Common myeloid progenitor, CD34-positive (primary cell): Measurements from ENCODE around the gene C2orf68.

Source experiments
- CTCF ChIA-PET: fragments of 350-600 bp; sonication (Branson Sonifier 250); formaldehyde crosslinking; loops from one replicate; lab custom pipeline; 2021; ENCODE audit warnings: antibody characterized with exemption; lab: Charles Lee
- POLR2A ChIA-PET: fragments of 350-600 bp; sonication (Branson Sonifier 250); formaldehyde crosslinking; loops from one replicate; lab custom pipeline; 2021; ENCODE audit warnings: antibody characterized with exemption; lab: Charles Lee
- DNase-seq, 3 donors: peaks; one replicate each; pipeline versions ENCODE4 v3.0.0 to v3.0.0-alpha.2; 2013
- H3K27ac ChIP-seq, 2 experiments: 1 replicate in 1 of 2; 2 replicates in 1 of 2; pipeline ENCODE4 v1.7.0; 2013; ENCODE audit warnings: inconsistent platforms in 2 of 2, low read length in 2 of 2, mild to moderate bottlenecking in 2 of 2, low read depth in 1 of 2, moderate library complexity in 1 of 2; ENCODE audit not compliant: severe bottlenecking in 2 of 2, insufficient read depth in 1 of 2, poor library complexity in 1 of 2
- H3K27me3 ChIP-seq, 5 experiments: replicated peaks in 2 of 5; 1 replicate in 3 of 5; 2 replicates in 2 of 5; pipeline versions ENCODE4 v1.6.1 to v1.7.0; 2013; ENCODE audit warnings: low read length in 4 of 5, mild to moderate bottlenecking in 2 of 5, moderate library complexity in 2 of 5, inconsistent platforms in 1 of 5; ENCODE audit not compliant: insufficient read depth in 5 of 5, control insufficient read depth in 4 of 5
- H3K36me3 ChIP-seq, 4 experiments: 1 replicate in 2 of 4; 2 replicates in 2 of 4; pipeline versions ENCODE4 v1.6.1 to v1.7.0; 2013; ENCODE audit warnings: low read length in 3 of 4, control low read depth in 1 of 4, mild to moderate bottlenecking in 1 of 4; ENCODE audit not compliant: control insufficient read depth in 4 of 4, insufficient read depth in 4 of 4
- H3K4me1 ChIP-seq, 4 experiments: 1 replicate in 3 of 4; 2 replicates in 1 of 4; pipeline versions ENCODE4 v1.6.1 to v1.7.1; 2013; ENCODE audit warnings: low read length in 3 of 4, mild to moderate bottlenecking in 3 of 4, control low read depth in 1 of 4, inconsistent platforms in 1 of 4, moderate library complexity in 1 of 4; ENCODE audit not compliant: control insufficient read depth in 4 of 4, insufficient read depth in 4 of 4; ENCODE audit errors: control extremely low read depth in 1 of 4
- H3K4me3 ChIP-seq, 7 experiments: 1 replicate in 4 of 7; 2 replicates in 3 of 7; pipeline versions ENCODE4 v1.5.1 to v1.7.0; 2013; ENCODE audit warnings: mild to moderate bottlenecking in 7 of 7, low read length in 6 of 7, moderate library complexity in 6 of 7, inconsistent platforms in 2 of 7, low read depth in 2 of 7, control low read depth in 1 of 7; ENCODE audit not compliant: insufficient read depth in 4 of 7, control insufficient read depth in 1 of 7; ENCODE audit errors: extremely low read depth in 1 of 7
- H3K9me3 ChIP-seq, 5 experiments: 1 replicate in 4 of 5; 2 replicates in 1 of 5; pipeline versions ENCODE4 v1.6.1 to v1.7.1; 2013; ENCODE audit warnings: low read length in 4 of 5, mild to moderate bottlenecking in 2 of 5, inconsistent platforms in 1 of 5, low read depth in 1 of 5, moderate library complexity in 1 of 5; ENCODE audit not compliant: control insufficient read depth in 4 of 5, insufficient read depth in 2 of 5; ENCODE audit errors: control extremely low read depth in 1 of 5
- WGBS: methylation state at CpG from one replicate; pipeline ENCODE4 v1.1.5; 2013; ENCODE audit not compliant: insufficient coverage; 5-methylcytosine and 5-hydroxymethylcytosine counted together

C2orf68 gene

GRCh38 chr2:85649201-85650190 lies 37.6 kb upstream of the C2orf68 start:
- POLR2A ChIA-PET: no interaction called here
- WGBS: 100% methylated on average over 5 of the region's 9 CpGs
- peaks cover 29 to 76% (median 54%) of the 10 kb centered on the region in 4 experiments for H3K36me3 ChIP-seq
- H3K27me3 ChIP-seq: no peaks in the 10 kb centered on the region
- H3K27ac ChIP-seq: no peak overlapping the region
- peaks cover 0 to 4% (median 0%) of the 10 kb centered on the region in 4 experiments for H3K4me1 ChIP-seq
- CTCF ChIA-PET: interaction anchor here (0.6 to 7.4 kb wide), 25 partner anchors 8 to 215 kb away, joined by 3 to 69 read pairs (median 5); partner anchors contain the start of gene GNLY
- DNase-seq: no peak
- no peaks in the 10 kb centered on the region for H3K9me3 ChIP-seq
- no peak overlapping the region for H3K4me3 ChIP-seq

- Histone ChIP-seq H3K27me3 (no peaks in the 10 kb centered on the region), H3K4me1 (no peaks in the 10 kb centered on the region), H3K4me3 (no peak overlapping the region), H3K9me3 (no peaks in the 10 kb centered on the region), H3K27ac (no peak overlapping the region), H3K36me3 (peaks cover 29 to 80% (median 58%) of the 10 kb centered on the region in 4 experiments)
- CTCF ChIA-PET: interaction anchor here (0.9 to 7.4 kb wide), 21 partner anchors 8 to 216 kb away, joined by 3 to 69 read pairs (median 5); partner anchors contain the start of gene GNLY
- peak; percentile 34 to 61 (median 57) for DNase-seq
- POLR2A ChIA-PET: no interaction called here
- WGBS: 64% methylated on average over 2 of the region's 2 CpGs
Observed at GRCh38 chr2:85648619-85649018, 36.8 kb upstream of the C2orf68 start.

- H3K36me3 ChIP-seq: peaks cover 30 to 84% (median 60%) of the 10 kb centered on the region in 4 experiments
- POLR2A ChIA-PET: no interaction called here
- CTCF ChIA-PET: interaction anchor here (0.9 to 7.4 kb wide), 19 partner anchors 9 to 217 kb away, joined by 3 to 69 read pairs (median 4); partner anchors contain the start of gene GNLY
- no peaks in the 10 kb centered on the region for H3K4me1 ChIP-seq
- H3K4me3 ChIP-seq: no peak overlapping the region
- no peak overlapping the region for H3K27ac ChIP-seq
- H3K27me3 ChIP-seq: no peaks in the 10 kb centered on the region
- DNase-seq: no peak
- H3K9me3 ChIP-seq: no peaks in the 10 kb centered on the region
- 97% methylated on average over 8 of the region's 10 CpGs for WGBS
Observed at GRCh38 chr2:85647823-85648526, 36.1 kb upstream of the C2orf68 start.

GRCh38 chr2:85646166-85646565 lies 34.3 kb upstream of the C2orf68 start:
- POLR2A ChIA-PET: no interaction called here
- DNase-seq: peak in 1 of 3 donors; percentile 24
- Histone ChIP-seq H3K4me3 (no peak overlapping the region), H3K27me3 (no peaks in the 10 kb centered on the region), H3K36me3 (peaks cover 39 to 93% (median 63%) of the 10 kb centered on the region in 4 experiments), H3K4me1 (no peaks in the 10 kb centered on the region), H3K9me3 (no peaks in the 10 kb centered on the region), H3K27ac (no peak overlapping the region)
- CTCF ChIA-PET: interaction anchor here (1.1 to 7.4 kb wide), 6 partner anchors 11 to 99 kb away, joined by 3 to 69 read pairs (median 3); no protein-coding TSS in a partner anchor
- WGBS: no CpG with 5 or more reads among the region's 2 CpGs

GRCh38 chr2:85644909-85645308 lies 33.0 kb upstream of the C2orf68 start:
- H3K27ac ChIP-seq: no peak overlapping the region
- 96% methylated on average over 6 of the region's 8 CpGs for WGBS
- ChIA-PET POLR2A (no interaction called here), CTCF (interaction anchor here (0.6 to 7.4 kb wide), 3 partner anchors 10 to 419 kb away, joined by 3 to 69 read pairs (median 3); no protein-coding TSS in a partner anchor)
- H3K4me1 ChIP-seq: no peaks in the 10 kb centered on the region
- H3K9me3 ChIP-seq: no peaks in the 10 kb centered on the region
- no peak overlapping the region for H3K4me3 ChIP-seq
- no peak for DNase-seq
- peaks cover 40 to 96% (median 64%) of the 10 kb centered on the region in 4 experiments for H3K36me3 ChIP-seq
- no peaks in the 10 kb centered on the region for H3K27me3 ChIP-seq

GRCh38 chr2:85642725-85643124 lies 30.9 kb upstream of the C2orf68 start:
- ChIA-PET POLR2A (no interaction called here), CTCF (interaction anchor here (1.3 to 7.4 kb wide), 3 partner anchors 8 to 32 kb away, joined by 3 to 69 read pairs (median 5); no protein-coding TSS in a partner anchor)
- H3K9me3 ChIP-seq: no peaks in the 10 kb centered on the region
- no peaks in the 10 kb centered on the region for H3K4me1 ChIP-seq
- H3K27me3 ChIP-seq: no peaks in the 10 kb centered on the region
- no peak overlapping the region for H3K4me3 ChIP-seq
- peaks cover 34 to 91% (median 61%) of the 10 kb centered on the region in 4 experiments for H3K36me3 ChIP-seq
- H3K27ac ChIP-seq: no peak overlapping the region
- 100% methylated on average over 1 of the region's 3 CpGs for WGBS
- no peak for DNase-seq
